Endothelial cell of umbilical vein (primary cell): ENCODE measurements around the gene NXNL2. TPM values are rescaled to one million over a fixed set of nuclear protein-coding genes. Genes with fewer than 3 reads are reported as not detected.

Experiments
- BruUV-seq: library from RNA; stranded (reverse); fragments of 400-500 nt; replicated peaks from 2 replicates; lab custom pipeline; 2021; lab: Mats Ljungman, UMichigan
- CTCF ChIA-PET: fragments of 300-600, 350-600 bp; sonication (Branson Sonifier 250); formaldehyde crosslinking; loops from one replicate; lab custom pipeline; 2021; ENCODE audit warnings: antibody characterized with exemption, inconsistent platforms; lab: Charles Lee
- POLR2A ChIA-PET: fragments of 300-600, 350-600 bp; sonication (Branson Sonifier 250); formaldehyde crosslinking; loops from one replicate; lab custom pipeline; 2021; ENCODE audit warnings: antibody characterized with exemption, inconsistent platforms; lab: Charles Lee
- DNase-seq: peaks from one replicate; pipeline ENCODE4 v3.0.0-alpha.2; 2011; ENCODE audit warnings: low read depth, low spot score
- FAIRE-seq: peaks from 2 replicates; lab custom pipeline; 2011; peaks lifted over from hg19 to GRCh38; lab: Jason Lieb, UNC
- H2AFZ ChIP-seq: 2 replicates; pipeline ENCODE4 v1.6.0; 2012; ENCODE audit warnings: low read depth, low read length, control low read depth, inconsistent platforms
- H3K27ac ChIP-seq: 2 replicates; pipeline ENCODE4 v1.5.1; 2011; ENCODE audit warnings: low read depth, mild to moderate bottlenecking, control low read depth, low read length, moderate library complexity; ENCODE audit not compliant: insufficient read depth
- H3K27me3 ChIP-seq, 2 experiments: 2 replicates each; pipeline versions ENCODE4 v1.6.0 to v1.6.1; 2011; ENCODE audit warnings: low read length in 2 of 2, mixed read lengths in 1 of 2; ENCODE audit not compliant: control insufficient read depth in 2 of 2, insufficient read depth in 2 of 2
- H3K36me3 ChIP-seq, 2 experiments: 2 replicates in 1 of 2; 3 replicates in 1 of 2; pipeline ENCODE4 v1.5.1; 2011; ENCODE audit warnings: low read length in 2 of 2, mild to moderate bottlenecking in 1 of 2, moderate library complexity in 1 of 2; ENCODE audit not compliant: control insufficient read depth in 2 of 2, insufficient read depth in 2 of 2; ENCODE audit errors: extremely low read depth in 1 of 2
- H3K4me1 ChIP-seq: 3 replicates; pipeline ENCODE4 v1.5.1; 2011; ENCODE audit warnings: mild to moderate bottlenecking, low read length; ENCODE audit not compliant: control insufficient read depth, insufficient read depth; ENCODE audit errors: extremely low read depth
- H3K4me2 ChIP-seq: 2 replicates; pipeline ENCODE4 v1.6.1; 2011; ENCODE audit warnings: low read length, control low read depth, mixed read lengths; ENCODE audit not compliant: insufficient read depth
- H3K4me3 ChIP-seq, 3 experiments: fragments of 200-600 bp in 1 of 3; sonication (generic), shearing (Covaris generic) in 1 of 3; replicated peaks in 1 of 3; 2 replicates each; pipeline ENCODE4 v1.5.1; 2011 to 2016; ENCODE audit warnings: control low read depth in 3 of 3, low read length in 3 of 3, mild to moderate bottlenecking in 2 of 3, inconsistent platforms in 1 of 3, low read depth in 1 of 3, moderate library complexity in 1 of 3; ENCODE audit not compliant: insufficient read depth in 1 of 3
- H3K79me2 ChIP-seq: 2 replicates; pipeline ENCODE4 v1.6.0; 2012; ENCODE audit warnings: low read length, inconsistent platforms; ENCODE audit not compliant: control insufficient read depth, insufficient read depth
- H3K9ac ChIP-seq: replicated peaks from 2 replicates; pipeline ENCODE3; 2011; ENCODE audit warnings: low read length, control low read depth; ENCODE audit not compliant: insufficient read depth; ENCODE audit errors: extremely low read depth
- H3K9me1 ChIP-seq: replicated peaks from 3 replicates; pipeline ENCODE4 v1.6.0; 2011; ENCODE audit warnings: mild to moderate bottlenecking, low read length; ENCODE audit not compliant: control insufficient read depth, insufficient read depth; ENCODE audit errors: extremely low read depth
- H3K9me3 ChIP-seq: replicated peaks from 2 replicates; pipeline ENCODE4 v1.5.1; 2012; ENCODE audit warnings: low read length, inconsistent platforms; ENCODE audit not compliant: control insufficient read depth, insufficient read depth
- H4K20me1 ChIP-seq: replicated peaks from 2 replicates; pipeline ENCODE3; 2011; ENCODE audit warnings: mild to moderate bottlenecking, low read length; ENCODE audit not compliant: control insufficient read depth, insufficient read depth; ENCODE audit errors: extremely low read depth
- CTCF ChIP-seq, 2 donors: IDR thresholded peaks; 1 replicate in 1 of 2; 2 replicates in 1 of 2; pipeline ENCODE4 v1.5.1; 2011; ENCODE audit warnings: low read length in 2 of 2, mild to moderate bottlenecking in 2 of 2, moderate library complexity in 2 of 2, control low read depth in 1 of 2, inconsistent platforms in 1 of 2, low read depth in 1 of 2; ENCODE audit not compliant: insufficient read depth in 1 of 2; ENCODE audit errors: extremely low read depth in 1 of 2
- EZH2 ChIP-seq: IDR thresholded peaks from 2 replicates; pipeline ENCODE4 v1.6.1; 2012; ENCODE audit warnings: borderline replicate concordance, low read depth, mild to moderate bottlenecking, moderate library complexity, low read length, inconsistent platforms; ENCODE audit not compliant: severe bottlenecking
- FOS ChIP-seq: IDR thresholded peaks from 2 replicates; pipeline ENCODE4 v1.6.1; 2011; ENCODE audit warnings: mild to moderate bottlenecking, low read length, moderate library complexity, borderline replicate concordance; ENCODE audit not compliant: insufficient read depth
- GATA2 ChIP-seq: IDR thresholded peaks from 2 replicates; pipeline ENCODE4 v1.7.0; 2011; ENCODE audit warnings: low read depth, mild to moderate bottlenecking, moderate library complexity, mixed read lengths, low read length; ENCODE audit not compliant: insufficient read length, insufficient read depth
- JUN ChIP-seq: IDR thresholded peaks from 2 replicates; pipeline ENCODE4 v1.6.1; 2011; ENCODE audit warnings: borderline replicate concordance, low read depth; ENCODE audit not compliant: insufficient read length, insufficient read depth
- MAX ChIP-seq: IDR thresholded peaks from 2 replicates; pipeline ENCODE4 v1.6.1; 2011; ENCODE audit not compliant: insufficient read depth, insufficient read length
- MYC ChIP-seq: IDR thresholded peaks from one replicate; pipeline ENCODE4 v1.6.1; 2011; ENCODE audit warnings: mild to moderate bottlenecking, low read depth, low read length
- POLR2A ChIP-seq: IDR thresholded peaks from 2 replicates; pipeline ENCODE4 v1.6.1; 2012; ENCODE audit warnings: low read depth, mild to moderate bottlenecking, control low read depth, low read length
- POLR2AphosphoS5 ChIP-seq: IDR thresholded peaks from 2 replicates; pipeline ENCODE4 v1.6.1; 2012; ENCODE audit warnings: low read depth, mild to moderate bottlenecking, control low read depth, low read length, moderate library complexity; ENCODE audit not compliant: insufficient read depth
- dilution Hi-C: fragments of 300-500 bp; cut with MboI; formaldehyde crosslinking; loops from one replicate; pipeline ENCODE4 v1.15.0; 2019; ENCODE audit warnings: low sequenced_read_pairs; ENCODE audit not compliant: extremely low pct_ligation_motif_present
- intact Hi-C: fragments of 100-400 bp; cut with micrococcal nuclease; formaldehyde crosslinking; loops from one replicate; pipeline ENCODE4 v1.10.0; 2022
- polyA plus RNA-seq, 4 experiments: library from polyadenylated mRNA; depleted of rRNA in 3 of 4; stranded (reverse) in 3 of 4; unstranded in 1 of 4; fragments of >200 nt; gene quantifications; 2 replicates each; pipeline versions ENCODE4 v1.2.1 to v1.2.3, GENCODE V29; 2011 to 2012; ENCODE audit warnings: missing spikeins in 1 of 4
- total RNA-seq: library from RNA; stranded (reverse); gene quantifications from 2 replicates; pipeline ENCODE4 v1.2.3, GENCODE V29; 2021

The NXNL2 gene
- total and polyA plus RNA-seq, 2 donors (not counting 3 experiments of a cell fraction or from before 2014, with no cell fraction given): 0.14 TPM; not detected in 1

- dilution Hi-C loops (no loop called here), intact Hi-C loops (loop anchor here (5.0 kb wide), 1 partner anchor 41 kb away; no protein-coding TSS in a partner anchor)
- Histone ChIP-seq H3K4me3 (no peak overlapping the region), H3K9me3 (no peaks in the 10 kb centered on the region), H4K20me1 (no peaks in the 10 kb centered on the region), H3K4me1 (peaks cover 5% of the 10 kb centered on the region), H3K27ac (no peak overlapping the region), H3K9ac (no peak overlapping the region), H3K4me2 (no peak overlapping the region), H3K9me1 (no peaks in the 10 kb centered on the region), H3K27me3 (peaks cover 16 to 23% of the 10 kb centered on the region in 2 experiments), H3K79me2 (no peaks in the 10 kb centered on the region), H2AFZ (no peak overlapping the region), H3K36me3 (no peaks in the 10 kb centered on the region)
- DNase-seq (no peak), FAIRE-seq (no peak)
- BruUV-seq: no TSS peak
- TF ChIP-seq POLR2A: no peak
- TF ChIP-seq MAX: no peak
- no peak for TF ChIP-seq FOS
- TF ChIP-seq CTCF (IDR thresholded peaks at IDR 0.05; ENCODE audit: extremely low read depth in 1 of 2, insufficient read depth in 1 of 2, low read depth in 1 of 2, low read length in 2 of 2): no peak
- no peak for TF ChIP-seq MYC
- no peak for TF ChIP-seq POLR2AphosphoS5
- no peak for TF ChIP-seq JUN
- no peak for TF ChIP-seq EZH2
- no peak for TF ChIP-seq GATA2
- ChIA-PET POLR2A (no interaction called here), CTCF (no interaction called here)
These were observed 996 bp downstream of the NXNL2 start for GRCh38 chr9:88536023-88536324.
